IMR-90 (cell line): ENCODE data around the gene POLR1C. TPM values are rescaled to one million over a fixed set of nuclear protein-coding genes. Genes with fewer than 3 reads are reported as not detected.

Experiments
- ATAC-seq: fragments of 200-7000 bp; cut with Tn5 transposase; 2 replicates; pipeline ENCODE4 v1.9.1; 2020; ENCODE audit warnings: low read depth, mild to moderate bottlenecking, moderate library complexity
- BruUV-seq: library from RNA; stranded (reverse); fragments of 400-500 nt; replicated peaks from 2 replicates; lab custom pipeline; 2021; lab: Mats Ljungman, UMichigan
- CTCF ChIA-PET: fragments of 300-600 bp; formaldehyde crosslinking; extraction: SDS; loops from one replicate; lab custom pipeline; 2021; ENCODE audit warnings: antibody characterized with exemption; lab: Yijun Ruan, JAX
- POLR2A ChIA-PET: fragments of 300-600 bp; sonication (Branson Sonifier 250); formaldehyde crosslinking; loops from one replicate; lab custom pipeline; 2022; ENCODE audit warnings: antibody characterized with exemption; ENCODE audit not compliant: unreplicated experiment; lab: Charles Lee
- DNase-seq: peaks from one replicate; pipeline ENCODE4 v3.0.0; 2013
- H2AFZ ChIP-seq: replicated peaks from 2 replicates; pipeline ENCODE3; 2013; ENCODE audit warnings: low read length, mild to moderate bottlenecking; ENCODE audit not compliant: poor library complexity
- H2AK5ac ChIP-seq: 2 replicates; pipeline ENCODE4 v1.6.1; 2013; ENCODE audit warnings: low read depth, low read length, inconsistent platforms
- H2AK9ac ChIP-seq: replicated peaks from 2 replicates; pipeline ENCODE3; 2013; ENCODE audit warnings: mild to moderate bottlenecking, low read depth, low read length, moderate library complexity; ENCODE audit not compliant: poor library complexity
- H2BK120ac ChIP-seq: 2 replicates; pipeline ENCODE4 v1.6.1; 2013; ENCODE audit warnings: low read depth, low read length, inconsistent platforms
- H2BK15ac ChIP-seq: 3 replicates; pipeline ENCODE4 v1.6.1; 2013; ENCODE audit warnings: low read depth, low read length, inconsistent platforms
- H2BK20ac ChIP-seq: 2 replicates; pipeline ENCODE4 v1.6.1; 2013; ENCODE audit warnings: low read depth, mild to moderate bottlenecking, inconsistent platforms, low read length, moderate library complexity
- H2BK5ac ChIP-seq: 2 replicates; pipeline ENCODE4 v1.6.1; 2013; ENCODE audit warnings: mild to moderate bottlenecking, low read depth, low read length, inconsistent platforms; ENCODE audit not compliant: poor library complexity, severe bottlenecking
- H3K14ac ChIP-seq: replicated peaks from 2 replicates; pipeline ENCODE4 v1.6.1; 2013; ENCODE audit warnings: low read depth, low read length, inconsistent platforms
- H3K18ac ChIP-seq: 2 replicates; pipeline ENCODE4 v1.6.1; 2013; ENCODE audit warnings: low read depth, low read length, control low read depth
- H3K23ac ChIP-seq: 2 replicates; pipeline ENCODE4 v1.6.1; 2013; ENCODE audit warnings: low read depth, low read length, inconsistent platforms
- H3K27ac ChIP-seq: 2 replicates; pipeline ENCODE4 v1.5.1; 2013; ENCODE audit warnings: mild to moderate bottlenecking, control low read depth, low read length; ENCODE audit not compliant: insufficient read depth
- H3K27me3 ChIP-seq: 2 replicates; pipeline ENCODE4 v1.6.1; 2013; ENCODE audit warnings: low read length; ENCODE audit not compliant: control insufficient read depth, insufficient read depth
- H3K36me3 ChIP-seq: 2 replicates; pipeline ENCODE4 v1.6.1; 2013; ENCODE audit warnings: low read length, mixed read lengths; ENCODE audit not compliant: control insufficient read depth, insufficient read depth
- H3K4ac ChIP-seq: 2 replicates; pipeline ENCODE4 v1.6.1; 2013; ENCODE audit warnings: low read depth, low read length, inconsistent platforms
- H3K4me1 ChIP-seq: 2 replicates; pipeline ENCODE4 v1.6.1; 2013; ENCODE audit warnings: low read length, mixed read lengths; ENCODE audit not compliant: control insufficient read depth, insufficient read depth
- H3K4me2 ChIP-seq: 2 replicates; pipeline ENCODE4 v1.6.1; 2013; ENCODE audit warnings: low read depth, mild to moderate bottlenecking, control low read depth, low read length, moderate library complexity
- H3K4me3 ChIP-seq: 2 replicates; pipeline ENCODE4 v1.5.1; 2013; ENCODE audit warnings: low read depth, mild to moderate bottlenecking, control low read depth, low read length, moderate library complexity; ENCODE audit not compliant: insufficient read depth
- H3K56ac ChIP-seq: 2 replicates; pipeline ENCODE4 v1.6.1; 2013; ENCODE audit warnings: low read length, inconsistent platforms; ENCODE audit not compliant: insufficient read depth; ENCODE audit errors: extremely low read depth
- H3K79me1 ChIP-seq, 2 experiments: 2 replicates each; pipeline ENCODE4 v1.6.1; 2013; ENCODE audit warnings: low read length in 2 of 2, inconsistent platforms in 1 of 2, low read depth in 1 of 2
- H3K9ac ChIP-seq: 2 replicates; pipeline ENCODE4 v1.6.1; 2013; ENCODE audit warnings: low read depth, low read length, control low read depth
- H3K9me1 ChIP-seq: 2 replicates; pipeline ENCODE4 v1.6.1; 2013; ENCODE audit warnings: low read length, inconsistent platforms; ENCODE audit not compliant: insufficient read depth
- H3K9me3 ChIP-seq: 2 replicates; pipeline ENCODE4 v1.6.1; 2013; ENCODE audit warnings: low read length; ENCODE audit not compliant: control insufficient read depth, insufficient read depth
- H4K20me1 ChIP-seq: 2 replicates; pipeline ENCODE4 v1.6.1; 2013; ENCODE audit warnings: low read length, inconsistent platforms; ENCODE audit not compliant: insufficient read depth
- H4K5ac ChIP-seq: 2 replicates; pipeline ENCODE4 v1.6.1; 2013; ENCODE audit warnings: mild to moderate bottlenecking, low read depth, low read length, control low read depth
- H4K8ac ChIP-seq, 2 experiments: 2 replicates each; pipeline ENCODE4 v1.6.1; 2013; ENCODE audit warnings: low read depth in 2 of 2, low read length in 2 of 2, control low read depth in 1 of 2, inconsistent platforms in 1 of 2
- H4K91ac ChIP-seq: 2 replicates; pipeline ENCODE4 v1.6.1; 2013; ENCODE audit warnings: low read depth, low read length, inconsistent platforms; ENCODE audit not compliant: insufficient read depth
- MAFK ChIP-seq: IDR thresholded peaks from 2 replicates; pipeline ENCODE4 v1.6.1; 2012; ENCODE audit warnings: low read depth, low read length, improper control_type of control experiment
- WGBS, 2 experiments: methylation state at CpG; one replicate each; pipeline versions ENCODE4 v1.1.5 to v1.1.7; 2013; ENCODE audit warnings: missing lambda C conversion rate in 2 of 2; ENCODE audit not compliant: insufficient read length in 1 of 2; ENCODE audit errors: extremely low coverage in 2 of 2; 5-methylcytosine and 5-hydroxymethylcytosine counted together
- dilution Hi-C: fragments of 300-500 bp; cut with HindIII; formaldehyde crosslinking; loops from one replicate; pipeline ENCODE4 v1.14.3; 2018; ENCODE audit warnings: low sequenced_read_pairs; ENCODE audit not compliant: unreplicated experiment
- in situ Hi-C: fragments of 300-500 bp; cut with MboI; formaldehyde crosslinking; loops from 3 replicates; pipeline ENCODE4 v1.14.3; 2019; ENCODE audit warnings: low sequenced_read_pairs, inconsistent platforms, mixed read lengths
- intact Hi-C: fragments of 100-400 bp; cut with micrococcal nuclease; formaldehyde crosslinking; loops from 2 replicates; pipeline ENCODE4 v1.10.0; 2022
- polyA plus RNA-seq, 3 experiments: library from polyadenylated mRNA; depleted of rRNA; stranded (reverse); fragments of >200 nt; gene quantifications; 2 replicates each; pipeline ENCODE4 v1.2.3, GENCODE V29; 2012; ENCODE audit warnings: low replicate concordance in 1 of 3
- total RNA-seq: library from RNA; depleted of rRNA; stranded (reverse); fragments of >200 nt; gene quantifications from 2 replicates; pipeline ENCODE4 v1.2.3, GENCODE V29; 2012

POLR1C gene
- total and polyA plus RNA-seq, 2 of the 4 experiments (the other 2 are of a cell fraction) = 46.1 to 72.6 TPM

DNA sequence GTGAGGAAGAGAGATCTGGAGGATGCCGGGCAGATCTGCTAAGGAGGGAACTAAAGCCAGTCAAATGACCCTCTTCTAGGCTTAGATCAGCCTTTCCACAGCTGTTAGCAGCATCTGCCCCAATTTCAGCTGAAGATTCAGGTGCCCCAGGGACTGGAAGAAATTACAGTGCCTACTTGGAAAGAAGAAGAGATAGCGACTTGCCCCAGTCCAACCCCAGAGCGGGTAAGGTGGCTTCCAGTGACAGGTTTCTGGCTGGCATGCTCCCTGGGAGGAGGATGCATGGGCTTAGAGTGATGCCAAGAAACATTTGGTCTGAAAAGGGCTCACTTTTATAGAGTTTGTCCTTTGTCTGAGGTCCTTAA, 38.9 kb upstream of the POLR1C start:
- intact Hi-C loops = no loop called here
- in situ Hi-C loops = no loop called here
- H3K23ac ChIP-seq = peak overlapping the region; percentile 54
- H3K4me2 ChIP-seq = peak overlapping the region; percentile 84
- H2BK20ac ChIP-seq = no peak overlapping the region
- no peak overlapping the region for H3K18ac ChIP-seq
- DNase-seq (no peak), ATAC-seq (no peak)
- peak overlapping the region; percentile 83 for H3K9ac ChIP-seq
- H3K4ac ChIP-seq = peak overlapping the region; percentile 67
- peak overlapping the region; percentile 83 for H3K27ac ChIP-seq
- CTCF ChIA-PET = no interaction called here
- H2AK9ac ChIP-seq = peak overlapping the region; percentile 88
- H3K36me3 ChIP-seq = no peaks in the 10 kb centered on the region
- H3K79me1 ChIP-seq = peaks cover 35 to 50% of the 10 kb centered on the region in 2 experiments
- H3K4me1 ChIP-seq = peaks cover 7% of the 10 kb centered on the region
- 0 out of 2 replicates have a peak overlapping the region, but pooled peaks have one; percentile 4 for H4K5ac ChIP-seq
- H3K4me3 ChIP-seq = peak overlapping the region; percentile 66
- no peak overlapping the region for H2BK5ac ChIP-seq
- no TSS peak for BruUV-seq
- peak overlapping the region; percentile 71 for H2AK5ac ChIP-seq
- peak overlapping the region; percentile 92 for H4K8ac ChIP-seq
- dilution Hi-C loops = no loop called here
- peaks cover 6% of the 10 kb centered on the region; the same call in 1 of the 2 replicates for H4K20me1 ChIP-seq
- POLR2A ChIA-PET = interaction anchor here (0.5 to 0.6 kb wide), 3 partner anchors 8 to 965 kb away, joined by 3 to 5 read pairs (median 3); no protein-coding TSS in a partner anchor
- H3K9me1 ChIP-seq = peaks cover 26% of the 10 kb centered on the region
- peak overlapping the region; percentile 74 for H3K56ac ChIP-seq
- peak overlapping the region; percentile 26 for H4K91ac ChIP-seq
- H2BK15ac ChIP-seq = no peak overlapping the region
- H3K27me3 ChIP-seq = no peaks in the 10 kb centered on the region
- H2AFZ ChIP-seq = peak overlapping the region; percentile 78
- no peak overlapping the region for H2BK120ac ChIP-seq
- WGBS, 2 experiments = no CpG with 5 or more reads among the region's 3 CpGs
- H3K14ac ChIP-seq = peak overlapping the region; percentile 82
- H3K9me3 ChIP-seq = no peaks in the 10 kb centered on the region
- no peak for TF ChIP-seq MAFK
